Measurements from ENCODE around the gene RNF123.

RNF123 gene

GRCh38 chr3:49717959-49718857, 28.9 kb downstream of the RNF123 start:
- Histone ChIP-seq H3K9me3 (replicated peaks; ENCODE audit: low read length) (no peaks in the 10 kb centered on the region), H3K36me3 (ENCODE audit: insufficient read depth, low read length) (peaks cover 25% of the 10 kb centered on the region), H3K4me3 (ENCODE audit: low read length) (no peak overlapping the region), H3K4me1 (ENCODE audit: control insufficient read depth, insufficient read depth, low read length) (peaks cover 21% of the 10 kb centered on the region), H3K9ac (ENCODE audit: low read depth, low read length) (no peak overlapping the region), H3K27me3 (ENCODE audit: control insufficient read depth, insufficient read depth, low read length) (no peaks in the 10 kb centered on the region), H3K4me2 (ENCODE audit: low read length) (peak overlapping the region; percentile 91)

GRCh38 chr3:49718858-49719213, 29.5 kb downstream of the RNF123 start:
- Histone ChIP-seq H3K4me1 (ENCODE audit: control insufficient read depth, insufficient read depth, low read length) (peaks cover 21% of the 10 kb centered on the region), H3K27me3 (ENCODE audit: control insufficient read depth, insufficient read depth, low read length) (no peaks in the 10 kb centered on the region), H3K4me2 (ENCODE audit: low read length) (peak overlapping the region; percentile 91), H3K36me3 (ENCODE audit: insufficient read depth, low read length) (peaks cover 25% of the 10 kb centered on the region), H3K4me3 (ENCODE audit: low read length) (peak overlapping the region; percentile 66), H3K9me3 (replicated peaks; ENCODE audit: low read length) (no peaks in the 10 kb centered on the region), H3K9ac (ENCODE audit: low read depth, low read length) (no peak overlapping the region)

- Histone ChIP-seq H3K4me3 (ENCODE audit: low read length) (peak within 1 kb of the TSS; percentile 66), H3K4me2 (ENCODE audit: low read length) (peak within 1 kb of the TSS; percentile 91), H3K27me3 (ENCODE audit: control insufficient read depth, insufficient read depth, low read length) (no peaks in the 10 kb centered on the region), H3K9me3 (replicated peaks; ENCODE audit: low read length) (no peaks in the 10 kb centered on the region), H3K4me1 (ENCODE audit: control insufficient read depth, insufficient read depth, low read length) (peaks cover 24% of the 10 kb centered on the region), H3K36me3 (ENCODE audit: insufficient read depth, low read length) (peaks cover 25% of the 10 kb centered on the region), H3K9ac (ENCODE audit: low read depth, low read length) (no peak within 1 kb of the TSS)
These were observed 30.0 kb downstream of the RNF123 start, which contains the start of gene AMIGO3 for GRCh38 chr3:49719214-49719884. TSS of gene AMIGO3 (minus strand) at chr3:49719684. CDS start at chr3:49719465, 219 bp downstream.

- Histone ChIP-seq H3K36me3 (ENCODE audit: insufficient read depth, low read length) (peaks cover 39% of the 10 kb centered on the region), H3K4me1 (ENCODE audit: control insufficient read depth, insufficient read depth, low read length) (peaks cover 30% of the 10 kb centered on the region), H3K9me3 (replicated peaks; ENCODE audit: low read length) (no peaks in the 10 kb centered on the region), H3K27me3 (ENCODE audit: control insufficient read depth, insufficient read depth, low read length) (no peaks in the 10 kb centered on the region), H3K9ac (ENCODE audit: low read depth, low read length) (no peak overlapping the region), H3K4me2 (ENCODE audit: low read length) (no peak overlapping the region), H3K4me3 (ENCODE audit: low read length) (no peak overlapping the region)
These were observed 31.7 kb downstream of the RNF123 start for GRCh38 chr3:49720855-49721595.

- Histone ChIP-seq H3K9ac (ENCODE audit: low read depth, low read length) (no peak overlapping the region), H3K36me3 (ENCODE audit: insufficient read depth, low read length) (peaks cover 43% of the 10 kb centered on the region), H3K4me2 (ENCODE audit: low read length) (no peak overlapping the region), H3K27me3 (ENCODE audit: control insufficient read depth, insufficient read depth, low read length) (no peaks in the 10 kb centered on the region), H3K4me1 (ENCODE audit: control insufficient read depth, insufficient read depth, low read length) (peaks cover 30% of the 10 kb centered on the region), H3K4me3 (ENCODE audit: low read length) (no peak overlapping the region), H3K9me3 (replicated peaks; ENCODE audit: low read length) (no peaks in the 10 kb centered on the region)
These were observed 32.2 kb downstream of the RNF123 start for GRCh38 chr3:49721596-49721895.

GRCh38 chr3:49721896-49722781, 32.8 kb downstream of the RNF123 start:
- H3K4me2 ChIP-seq (ENCODE audit: low read length): peak overlapping the region; percentile 98
- H3K36me3 ChIP-seq (ENCODE audit: insufficient read depth, low read length): peaks cover 49% of the 10 kb centered on the region
- peak overlapping the region; percentile 98 for H3K9ac ChIP-seq (ENCODE audit: low read depth, low read length)
- H3K4me1 ChIP-seq (ENCODE audit: control insufficient read depth, insufficient read depth, low read length): peaks cover 30% of the 10 kb centered on the region
- no peaks in the 10 kb centered on the region for H3K27me3 ChIP-seq (ENCODE audit: control insufficient read depth, insufficient read depth, low read length)
- H3K9me3 ChIP-seq (replicated peaks; ENCODE audit: low read length): no peaks in the 10 kb centered on the region
- peak overlapping the region; percentile 99 for H3K4me3 ChIP-seq (ENCODE audit: low read length)

- Histone ChIP-seq H3K4me3 (ENCODE audit: low read length) (peak overlapping the region; percentile 99), H3K27me3 (ENCODE audit: control insufficient read depth, insufficient read depth, low read length) (no peaks in the 10 kb centered on the region), H3K9ac (ENCODE audit: low read depth, low read length) (peak overlapping the region; percentile 98), H3K36me3 (ENCODE audit: insufficient read depth, low read length) (peaks cover 56% of the 10 kb centered on the region), H3K4me1 (ENCODE audit: control insufficient read depth, insufficient read depth, low read length) (peaks cover 30% of the 10 kb centered on the region), H3K9me3 (replicated peaks; ENCODE audit: low read length) (no peaks in the 10 kb centered on the region), H3K4me2 (ENCODE audit: low read length) (peak overlapping the region; percentile 98)
These were observed 33.5 kb downstream of the RNF123 start for GRCh38 chr3:49722896-49723295.

- Histone ChIP-seq H3K36me3 (ENCODE audit: insufficient read depth, low read length) (peaks cover 60% of the 10 kb centered on the region), H3K4me2 (ENCODE audit: low read length) (peak overlapping the region; percentile 98), H3K9ac (ENCODE audit: low read depth, low read length) (peak overlapping the region; percentile 98), H3K9me3 (replicated peaks; ENCODE audit: low read length) (no peaks in the 10 kb centered on the region), H3K4me1 (ENCODE audit: control insufficient read depth, insufficient read depth, low read length) (peaks cover 30% of the 10 kb centered on the region), H3K27me3 (ENCODE audit: control insufficient read depth, insufficient read depth, low read length) (no peaks in the 10 kb centered on the region), H3K4me3 (ENCODE audit: low read length) (peak overlapping the region; percentile 99)
These were observed 33.9 kb downstream of the RNF123 start for GRCh38 chr3:49723296-49723627.

GRCh38 chr3:49723628-49724551, 34.5 kb downstream of the RNF123 start, which contains the start of gene GMPPB:
TSS of gene GMPPB (minus strand) at chr3:49723951. CDS start at chr3:49723726, 225 bp downstream.
- Histone ChIP-seq H3K9ac (ENCODE audit: low read depth, low read length) (peak within 1 kb of the TSS; percentile 98), H3K4me1 (ENCODE audit: control insufficient read depth, insufficient read depth, low read length) (peaks cover 28% of the 10 kb centered on the region), H3K9me3 (replicated peaks; ENCODE audit: low read length) (no peaks in the 10 kb centered on the region), H3K4me3 (ENCODE audit: low read length) (peak within 1 kb of the TSS; percentile 99), H3K27me3 (ENCODE audit: control insufficient read depth, insufficient read depth, low read length) (no peaks in the 10 kb centered on the region), H3K36me3 (ENCODE audit: insufficient read depth, low read length) (peaks cover 61% of the 10 kb centered on the region), H3K4me2 (ENCODE audit: low read length) (peak within 1 kb of the TSS; percentile 99)

GRCh38 chr3:49724586-49724985, 35.2 kb downstream of the RNF123 start:
- peaks cover 61% of the 10 kb centered on the region for H3K36me3 ChIP-seq (ENCODE audit: insufficient read depth, low read length)
- H3K9ac ChIP-seq (ENCODE audit: low read depth, low read length): peak overlapping the region; percentile 98

More at GRCh38 chr3:49724586-49724985, 35.2 kb downstream of the RNF123 start:
- Histone ChIP-seq H3K9me3 (replicated peaks; ENCODE audit: low read length) (no peaks in the 10 kb centered on the region), H3K27me3 (ENCODE audit: control insufficient read depth, insufficient read depth, low read length) (no peaks in the 10 kb centered on the region), H3K4me3 (ENCODE audit: low read length) (peak overlapping the region; percentile 80), H3K4me1 (ENCODE audit: control insufficient read depth, insufficient read depth, low read length) (peaks cover 23% of the 10 kb centered on the region), H3K4me2 (ENCODE audit: low read length) (peak overlapping the region; percentile 99)

Measured in skeletal muscle satellite cell (primary cell).